ENCODE results near the gene KIF2B. TPM values are rescaled to one million over a fixed set of nuclear protein-coding genes. Genes with fewer than 3 reads are reported as not detected.
"Not testable (repeated sequence)": the region's sequence is repeated elsewhere in the genome, so short reads cannot be mapped to it uniquely, and the experiment has no call there.

The KIF2B gene
- total and polyA plus RNA-seq, 12 donors, result not detected

- no peak overlapping the region for H3K4me3 ChIP-seq
- no peaks in the 10 kb centered on the region for H3K4me1 ChIP-seq (replicated peaks in 1 of 2)
- DNase-seq, result no peak
- TF ChIP-seq, protein P1, sequence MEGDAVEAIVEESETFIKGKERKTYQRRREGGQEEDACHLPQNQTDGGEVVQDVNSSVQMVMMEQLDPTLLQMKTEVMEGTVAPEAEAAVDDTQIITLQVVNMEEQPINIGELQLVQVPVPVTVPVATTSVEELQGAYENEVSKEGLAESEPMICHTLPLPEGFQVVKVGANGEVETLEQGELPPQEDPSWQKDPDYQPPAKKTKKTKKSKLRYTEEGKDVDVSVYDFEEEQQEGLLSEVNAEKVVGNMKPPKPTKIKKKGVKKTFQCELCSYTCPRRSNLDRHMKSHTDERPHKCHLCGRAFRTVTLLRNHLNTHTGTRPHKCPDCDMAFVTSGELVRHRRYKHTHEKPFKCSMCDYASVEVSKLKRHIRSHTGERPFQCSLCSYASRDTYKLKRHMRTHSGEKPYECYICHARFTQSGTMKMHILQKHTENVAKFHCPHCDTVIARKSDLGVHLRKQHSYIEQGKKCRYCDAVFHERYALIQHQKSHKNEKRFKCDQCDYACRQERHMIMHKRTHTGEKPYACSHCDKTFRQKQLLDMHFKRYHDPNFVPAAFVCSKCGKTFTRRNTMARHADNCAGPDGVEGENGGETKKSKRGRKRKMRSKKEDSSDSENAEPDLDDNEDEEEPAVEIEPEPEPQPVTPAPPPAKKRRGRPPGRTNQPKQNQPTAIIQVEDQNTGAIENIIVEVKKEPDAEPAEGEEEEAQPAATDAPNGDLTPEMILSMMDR (IDR thresholded peaks at IDR 0.05), result no peak
- TF ChIP-seq POLR2A (IDR thresholded peaks at IDR 0.05), result no peak
- intact Hi-C loops (cut with DNase I), result no loop called here
- H3K27me3 ChIP-seq, result no peaks in the 10 kb centered on the region
- H3K9me3 ChIP-seq (replicated peaks in 1 of 3), result no peaks in the 10 kb centered on the region
- 74 to 83% (median 79%) methylated on average over 5 of the region's 5 CpGs for WGBS, 4 donors
- H3K27ac ChIP-seq, result no peak overlapping the region
- no peaks in the 10 kb centered on the region for H3K36me3 ChIP-seq (replicated peaks in 1 of 2)
These were observed 21.9 kb downstream of the KIF2B start for GRCh38 chr17:53844491-53845107.

DNA sequence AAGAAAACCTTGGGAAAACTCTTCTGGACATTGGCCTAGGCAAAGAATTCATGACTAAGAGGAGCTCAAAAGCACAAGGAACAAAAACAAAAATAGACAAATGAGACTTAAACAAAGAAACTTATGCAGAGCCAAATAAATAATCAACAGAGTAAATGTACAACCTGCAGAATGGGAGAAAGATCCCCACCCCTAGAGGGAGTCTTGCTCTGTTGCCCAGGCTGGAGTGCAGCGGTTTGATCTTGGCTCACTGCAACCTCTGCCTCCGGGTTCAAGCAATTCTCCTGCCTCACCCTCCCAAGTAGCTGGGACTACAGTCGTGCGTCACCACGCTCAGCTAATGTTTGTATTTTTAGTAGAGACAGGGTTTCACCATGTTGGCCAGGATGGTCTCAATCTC is 48.4 kb downstream of the KIF2B start:
- 82 to 92% (median 89%) methylated on average over 5 of the region's 5 CpGs for WGBS, 4 donors
- H3K27ac ChIP-seq; H3K9me3 ChIP-seq (replicated peaks in 1 of 3); intact Hi-C loops (cut with DNase I); H3K4me3 ChIP-seq; H3K4me1 ChIP-seq (replicated peaks in 1 of 2); DNase-seq; H3K27me3 ChIP-seq; H3K36me3 ChIP-seq (replicated peaks in 1 of 2): not testable (repeated sequence)

All from adrenal gland (tissue), 12 donors.